ENCODE data around the gene ADCY5.
A peak's percentile ranks its signal among the peaks of the same experiment; 100 is the strongest.

The ADCY5 gene

GRCh38 chr3:123286308-123287023 is 162.4 kb downstream of the ADCY5 start:
- DNase-seq (ENCODE audit: low read depth), result peak; percentile 79
- TF ChIP-seq CTCF (IDR thresholded peaks at IDR 0.05; ENCODE audit: insufficient read depth, low read depth, low read length, missing control alignments), result peak; percentile 91
- H3K4me3 ChIP-seq (ENCODE audit: low read length), result no peak overlapping the region

GRCh38 chr3:123285931-123286307 is 163.0 kb downstream of the ADCY5 start:
- TF ChIP-seq CTCF (IDR thresholded peaks at IDR 0.05; ENCODE audit: insufficient read depth, low read depth, low read length, missing control alignments), result no peak

GRCh38 chr3:123285479-123285878 is 163.4 kb downstream of the ADCY5 start:
- TF ChIP-seq CTCF (IDR thresholded peaks at IDR 0.05; ENCODE audit: insufficient read depth, low read depth, low read length, missing control alignments), result no peak
- no peak overlapping the region for H3K4me3 ChIP-seq (ENCODE audit: low read length)
- DNase-seq (ENCODE audit: low read depth), result no peak

More at GRCh38 chr3:123285931-123286307, 163.0 kb downstream of the ADCY5 start:
- no peak overlapping the region for H3K4me3 ChIP-seq (ENCODE audit: low read length)
- DNase-seq (ENCODE audit: low read depth), result no peak

GRCh38 chr3:123285066-123285465 is 163.8 kb downstream of the ADCY5 start:
- peak; percentile 51 for DNase-seq (ENCODE audit: low read depth)
- H3K4me3 ChIP-seq (ENCODE audit: low read length), result no peak overlapping the region
- no peak for TF ChIP-seq CTCF (IDR thresholded peaks at IDR 0.05; ENCODE audit: insufficient read depth, low read depth, low read length, missing control alignments)

GRCh38 chr3:123284399-123285010 is 164.4 kb downstream of the ADCY5 start:
- no peak for TF ChIP-seq CTCF (IDR thresholded peaks at IDR 0.05; ENCODE audit: insufficient read depth, low read depth, low read length, missing control alignments)
- H3K4me3 ChIP-seq (ENCODE audit: low read length), result no peak overlapping the region
- DNase-seq (ENCODE audit: low read depth), result no peak

GRCh38 chr3:123283657-123284398 is 165.1 kb downstream of the ADCY5 start:
- H3K4me3 ChIP-seq (ENCODE audit: low read length), result no peak overlapping the region
- no peak for TF ChIP-seq CTCF (IDR thresholded peaks at IDR 0.05; ENCODE audit: insufficient read depth, low read depth, low read length, missing control alignments)
- DNase-seq (ENCODE audit: low read depth), result no peak
